ENCODE measurements around the gene CGREF1.

DNA sequence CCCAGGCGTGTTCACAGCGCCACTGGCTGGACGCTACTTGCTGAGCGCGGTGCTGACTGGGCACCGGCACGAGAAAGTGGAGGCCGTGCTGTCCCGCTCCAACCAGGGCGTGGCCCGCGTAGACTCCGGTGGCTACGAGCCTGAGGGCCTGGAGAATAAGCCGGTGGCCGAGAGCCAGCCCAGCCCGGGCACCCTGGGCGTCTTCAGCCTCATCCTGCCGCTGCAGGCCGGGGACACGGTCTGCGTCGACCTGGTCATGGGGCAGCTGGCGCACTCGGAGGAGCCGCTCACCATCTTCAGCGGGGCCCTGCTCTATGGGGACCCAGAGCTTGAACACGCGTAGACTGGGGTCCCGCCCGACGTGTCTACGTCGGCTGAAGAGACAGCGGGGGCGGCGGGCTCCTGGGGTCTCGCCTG is 33.2 kb downstream of the CGREF1 start:
- TF ChIP-seq CTCF (IDR thresholded peaks at IDR 0.05; ENCODE audit: borderline replicate concordance, extremely low read depth, low read length, poor library complexity, severe bottlenecking) (no peak), EZH2 (IDR thresholded peaks at IDR 0.05; ENCODE audit: borderline replicate concordance, low read depth, low read length, severe bottlenecking) (no peak)

Measured in DND-41 (cell line).